Measurements from ENCODE around the gene CTIF. TPM values are rescaled to one million over a fixed set of nuclear protein-coding genes. Genes with fewer than 3 reads are reported as not detected.

Gene CTIF
- total RNA-seq, 6 experiments from 2014 or later: 77.6 to 100 (median 79.2) TPM

GRCh38 chr18:48745293-48745692 lies 206.5 kb downstream of the CTIF start:
- no peak for DNase-seq
- Mint-ChIP-seq H3K4me1 (ENCODE audit: low read depth) (peaks cover 48% of the 10 kb centered on the region), H3K27me3 (ENCODE audit: insufficient read depth) (peaks cover 6% of the 10 kb centered on the region), H3K9me3 (no peaks in the 10 kb centered on the region), H3K27ac (0 out of 2 replicates have a peak overlapping the region, but pooled peaks have one; percentile 61), H3K4me3 (no peak overlapping the region), H3K36me3 (ENCODE audit: low read depth) (peaks cover 7% of the 10 kb centered on the region)
- TF ChIP-seq CTCF (IDR thresholded peaks at IDR 0.05): no peak

GRCh38 chr18:48749768-48750167 lies 210.9 kb downstream of the CTIF start:
- peaks cover 24% of the 10 kb centered on the region for H3K4me1 Mint-ChIP-seq (ENCODE audit: low read depth)
- peaks cover 1% of the 10 kb centered on the region; the same call in 1 of the 2 replicates for H3K36me3 Mint-ChIP-seq (ENCODE audit: low read depth)
- H3K4me3 Mint-ChIP-seq: no peak overlapping the region
- no peak for DNase-seq
- H3K27ac Mint-ChIP-seq: peak overlapping the region; percentile 33; the same call in 1 of the 2 replicates
- peaks cover 3% of the 10 kb centered on the region for H3K27me3 Mint-ChIP-seq (ENCODE audit: insufficient read depth)
- H3K9me3 Mint-ChIP-seq: no peaks in the 10 kb centered on the region
- no peak for TF ChIP-seq CTCF (IDR thresholded peaks at IDR 0.05)

- peak overlapping the region; percentile 49; the same call in 1 of the 2 replicates for H3K27ac Mint-ChIP-seq
- H3K4me1 Mint-ChIP-seq (ENCODE audit: low read depth): peaks cover 22% of the 10 kb centered on the region
- H3K36me3 Mint-ChIP-seq (ENCODE audit: low read depth): peaks cover 5% of the 10 kb centered on the region
- no peak for TF ChIP-seq CTCF (IDR thresholded peaks at IDR 0.05)
- no peak overlapping the region for H3K4me3 Mint-ChIP-seq
- H3K9me3 Mint-ChIP-seq: no peaks in the 10 kb centered on the region
- H3K27me3 Mint-ChIP-seq (ENCODE audit: insufficient read depth): peaks cover 5% of the 10 kb centered on the region
- DNase-seq: no peak
Measured at GRCh38 chr18:48750485-48751175, 211.8 kb downstream of the CTIF start.

- DNase-seq: no peak
- H3K27ac Mint-ChIP-seq: no peak overlapping the region
- no peak for TF ChIP-seq CTCF (IDR thresholded peaks at IDR 0.05)
- H3K4me1 Mint-ChIP-seq (ENCODE audit: low read depth): peaks cover 28% of the 10 kb centered on the region
- H3K4me3 Mint-ChIP-seq: no peak overlapping the region; the same call in 1 of the 2 replicates
- no peaks in the 10 kb centered on the region for H3K9me3 Mint-ChIP-seq
- peaks cover 3% of the 10 kb centered on the region; the same call in 1 of the 2 replicates for H3K27me3 Mint-ChIP-seq (ENCODE audit: insufficient read depth)
- H3K36me3 Mint-ChIP-seq (ENCODE audit: low read depth): peaks cover 10% of the 10 kb centered on the region
Measured at GRCh38 chr18:48751727-48752468, 213.1 kb downstream of the CTIF start.

GRCh38 chr18:48752478-48752877 lies 213.6 kb downstream of the CTIF start:
- no peaks in the 10 kb centered on the region for H3K9me3 Mint-ChIP-seq
- no peak overlapping the region for H3K27ac Mint-ChIP-seq
- no peak for TF ChIP-seq CTCF (IDR thresholded peaks at IDR 0.05)
- H3K4me1 Mint-ChIP-seq (ENCODE audit: low read depth): peaks cover 29% of the 10 kb centered on the region
- H3K36me3 Mint-ChIP-seq (ENCODE audit: low read depth): peaks cover 16% of the 10 kb centered on the region
- no peak for DNase-seq
- no peak overlapping the region for H3K4me3 Mint-ChIP-seq
- H3K27me3 Mint-ChIP-seq (ENCODE audit: insufficient read depth): peaks cover 3% of the 10 kb centered on the region; the same call in 1 of the 2 replicates
